Superior temporal gyrus (tissue), 1 donor: ENCODE measurements around the gene CHST3.
"Not testable (repeated sequence)": the region's sequence is repeated elsewhere in the genome, so short reads cannot be mapped to it uniquely, and the experiment has no call there.

Source experiments
- DNase-seq: peaks from one replicate; pipeline ENCODE4 v3.0.0-alpha.2; 2016; ENCODE audit errors: extremely low spot score

The CHST3 gene

GRCh38 chr10:71964098-71964742, at the start of gene CHST3:
TSS of gene CHST3 (plus strand) at chr10:71964395. CDS start at chr10:72005843, 41,448 bp downstream.
- DNase-seq, result peak; percentile 56

GRCh38 chr10:71916827-71917226, 47.4 kb upstream of the CHST3 start:
- DNase-seq, result no peak

- no peak for DNase-seq
Measured at GRCh38 chr10:71918992-71919391, 45.2 kb upstream of the CHST3 start.

- DNase-seq, result not testable (repeated sequence)
Measured at GRCh38 chr10:71919956-71920539, 44.1 kb upstream of the CHST3 start.

GRCh38 chr10:71920540-71921323, 43.5 kb upstream of the CHST3 start:
- no peak for DNase-seq

GRCh38 chr10:71921324-71922027, 42.7 kb upstream of the CHST3 start:
- DNase-seq, result peak; percentile 60

- DNase-seq, result no peak
Measured at GRCh38 chr10:71923138-71923692, 41.0 kb upstream of the CHST3 start.

GRCh38 chr10:71924771-71925170, 39.4 kb upstream of the CHST3 start:
- no peak for DNase-seq

GRCh38 chr10:71927159-71927558, 37.0 kb upstream of the CHST3 start:
- no peak for DNase-seq

GRCh38 chr10:71927776-71928592, 36.2 kb upstream of the CHST3 start:
- DNase-seq, result no peak

- DNase-seq, result no peak
Measured at GRCh38 chr10:71931295-71931694, 32.9 kb upstream of the CHST3 start.

GRCh38 chr10:71933651-71934050, 30.5 kb upstream of the CHST3 start:
- DNase-seq, result no peak

GRCh38 chr10:71938211-71938610, 26.0 kb upstream of the CHST3 start:
- DNase-seq, result no peak

- no peak for DNase-seq
Measured at GRCh38 chr10:71939304-71939703, 24.9 kb upstream of the CHST3 start.

GRCh38 chr10:71939861-71940474, 24.2 kb upstream of the CHST3 start:
- no peak for DNase-seq

- no peak for DNase-seq
Measured at GRCh38 chr10:71940752-71941151, 23.4 kb upstream of the CHST3 start.

- no peak for DNase-seq
Measured at GRCh38 chr10:71941318-71941717, 22.9 kb upstream of the CHST3 start.

GRCh38 chr10:71945819-71946474, 18.2 kb upstream of the CHST3 start:
- no peak for DNase-seq

- peak; percentile 15 for DNase-seq
Measured at GRCh38 chr10:71946700-71947099, 17.5 kb upstream of the CHST3 start.

- DNase-seq, result no peak
Measured at GRCh38 chr10:71948496-71949067, 15.6 kb upstream of the CHST3 start.
